Renal cortex interstitium (tissue), 11 donors: ENCODE measurements around the gene PTPA. TPM values are rescaled to one million over a fixed set of nuclear protein-coding genes. Genes with fewer than 3 reads are reported as not detected.

Experiments
- DNase-seq, 11 donors: peaks; one replicate each; pipeline ENCODE4 v3.0.0-alpha.2; 2013; ENCODE audit warnings: low read depth in 9 of 11, low spot score in 4 of 11; ENCODE audit errors: extremely low read depth in 1 of 11
- polyA plus RNA-seq, 3 donors: library from polyadenylated mRNA; unstranded; fragments of 120-200 nt; gene quantifications; one replicate each; pipeline ENCODE4 v1.2.1, GENCODE V29; 2013; ENCODE audit not compliant: insufficient read length in 3 of 3

The PTPA gene
- polyA plus RNA-seq, 3 donors = 99.1 to 135 (median 119) TPM

- peak in 1 of 11 donors; percentile 68 for DNase-seq
Measured at GRCh38 chr9:129141066-129142041, 30.1 kb downstream of the PTPA start.

- DNase-seq = no peak
Measured at GRCh38 chr9:129142138-129142935, 31.1 kb downstream of the PTPA start.

GRCh38 chr9:129143031-129143927 is 32.1 kb downstream of the PTPA start:
- DNase-seq = peak in 9 of 11 donors; percentile 80 to 94 (median 90)

GRCh38 chr9:129145316-129145715 is 34.1 kb downstream of the PTPA start:
- no peak for DNase-seq

GRCh38 chr9:129145841-129146292 is 34.7 kb downstream of the PTPA start:
- DNase-seq = peak in 2 of 11 donors; percentile 60 to 67

- no peak for DNase-seq
Measured at GRCh38 chr9:129146441-129146941, 35.3 kb downstream of the PTPA start.

- no peak for DNase-seq
Measured at GRCh38 chr9:129148463-129149204, 37.4 kb downstream of the PTPA start.

GRCh38 chr9:129149442-129149841 is 38.2 kb downstream of the PTPA start:
- DNase-seq = no peak

- DNase-seq = no peak
Measured at GRCh38 chr9:129150122-129150521, 38.9 kb downstream of the PTPA start.

GRCh38 chr9:129150672-129151211 is 39.5 kb downstream of the PTPA start:
- no peak for DNase-seq

GRCh38 chr9:129151469-129151868 is 40.3 kb downstream of the PTPA start:
- DNase-seq = no peak

GRCh38 chr9:129154866-129155477 is 43.8 kb downstream of the PTPA start:
- no peak for DNase-seq

GRCh38 chr9:129156163-129156562 is 44.9 kb downstream of the PTPA start:
- no peak for DNase-seq

GRCh38 chr9:129160712-129161533 is 49.7 kb downstream of the PTPA start:
- no peak for DNase-seq

GRCh38 chr9:129161534-129161837 is 50.3 kb downstream of the PTPA start:
- no peak for DNase-seq

- no peak for DNase-seq
Measured at GRCh38 chr9:129162497-129163197, 51.4 kb downstream of the PTPA start.
